GM21515 (cell line): Measurements from ENCODE around the gene SMARCAL1.
A peak's percentile ranks its signal among the peaks of the same experiment; 100 is the strongest.

Experiments used
- ATAC-seq: cut with Tn5 transposase; IDR thresholded peaks from one replicate; pipeline ENCODE4 v1.9.1; 2021; ENCODE audit not compliant: unreplicated experiment

The SMARCAL1 gene

GRCh38 chr2:216392945-216393840 lies 19.1 kb upstream of the SMARCAL1 start:
- ATAC-seq, result no peak

- ATAC-seq, result no peak
These were observed 17.4 kb upstream of the SMARCAL1 start for GRCh38 chr2:216394881-216395280.

- no peak for ATAC-seq
These were observed 12.7 kb upstream of the SMARCAL1 start for GRCh38 chr2:216399621-216400020.

GRCh38 chr2:216402751-216403150 lies 9.5 kb upstream of the SMARCAL1 start:
- ATAC-seq, result no peak

GRCh38 chr2:216404010-216404618 lies 8.2 kb upstream of the SMARCAL1 start:
- peak; percentile 51 for ATAC-seq

- ATAC-seq, result no peak
These were observed 6.7 kb upstream of the SMARCAL1 start for GRCh38 chr2:216405588-216405987.

- no peak for ATAC-seq
These were observed 5.5 kb upstream of the SMARCAL1 start for GRCh38 chr2:216406826-216407225.

- ATAC-seq, result no peak
These were observed 3.6 kb upstream of the SMARCAL1 start for GRCh38 chr2:216408426-216409290.

GRCh38 chr2:216410550-216410949 lies 1.7 kb upstream of the SMARCAL1 start:
- no peak for ATAC-seq

- no peak for ATAC-seq
These were observed 1.6 kb downstream of the SMARCAL1 start for GRCh38 chr2:216413882-216414281.

- ATAC-seq, result no peak
These were observed 2.6 kb downstream of the SMARCAL1 start for GRCh38 chr2:216414772-216415319.

GRCh38 chr2:216415541-216415940 lies 3.3 kb downstream of the SMARCAL1 start:
- ATAC-seq, result no peak

GRCh38 chr2:216416571-216417307 lies 4.5 kb downstream of the SMARCAL1 start:
- ATAC-seq, result no peak

- no peak for ATAC-seq
These were observed 6.7 kb downstream of the SMARCAL1 start for GRCh38 chr2:216418981-216419380.

- no peak for ATAC-seq
These were observed 8.2 kb downstream of the SMARCAL1 start for GRCh38 chr2:216420367-216421101.

- no peak for ATAC-seq
These were observed 10.8 kb downstream of the SMARCAL1 start for GRCh38 chr2:216423071-216423470.

GRCh38 chr2:216424274-216424673 lies 12.0 kb downstream of the SMARCAL1 start:
- no peak for ATAC-seq

GRCh38 chr2:216425008-216425787 lies 12.9 kb downstream of the SMARCAL1 start:
- no peak for ATAC-seq

GRCh38 chr2:216426166-216426777 lies 14.0 kb downstream of the SMARCAL1 start:
- no peak for ATAC-seq
